Sigmoid colon (tissue), 4 donors: ENCODE measurements around the gene FBF1.

ENCODE experiments used
- CTCF ChIP-seq, 4 experiments: fragments of 450-650 bp in 3 of 4; fragments of 200-600 bp in 1 of 4; IDR thresholded peaks; one replicate each; pipeline ENCODE4 v1.5.1; 2016 to 2019; ENCODE audit warnings: antibody characterized with exemption in 4 of 4, mild to moderate bottlenecking in 3 of 4, moderate library complexity in 2 of 4
- EP300 ChIP-seq, 4 donors: sonication (generic); formaldehyde crosslinking; IDR thresholded peaks; one replicate each; pipeline ENCODE4 v1.6.1; 2017; ENCODE audit warnings: antibody characterized with exemption in 4 of 4
- POLR2A ChIP-seq, 2 donors: fragments of 450-650 bp; IDR thresholded peaks; one replicate each; pipeline ENCODE4 v1.6.1; 2016; ENCODE audit warnings: antibody characterized with exemption in 2 of 2, mild to moderate bottlenecking in 2 of 2, moderate library complexity in 2 of 2
- POLR2AphosphoS5 ChIP-seq, 4 donors: sonication (generic); formaldehyde crosslinking; IDR thresholded peaks; one replicate each; pipeline ENCODE4 v1.6.1; 2017; ENCODE audit warnings: antibody characterized with exemption in 4 of 4

GRCh38 chr17:75876938-75877751 is 63.7 kb downstream of the FBF1 start:
- TF ChIP-seq CTCF (IDR thresholded peaks at IDR 0.05) (no peak), EP300 (IDR thresholded peaks at IDR 0.05) (peak in 2 of 4 donors; percentile 60 to 90), POLR2A (IDR thresholded peaks at IDR 0.05) (peak in 1 of 2 donors; percentile 11), POLR2AphosphoS5 (IDR thresholded peaks at IDR 0.05) (peak; percentile 74 to 94 (median 83))
